Stimulated activated CD8-positive, alpha-beta memory T cell treated with anti-CD3 and anti-CD28 coated beads, Interleukin-2, amount 100 ng/mL, for 1 hour (primary cell): ENCODE data around the gene AADACL4.
A peak's percentile ranks its signal among the peaks of the same experiment; 100 is the strongest.
"Not testable (repeated sequence)": the region's sequence is repeated elsewhere in the genome, so short reads cannot be mapped to it uniquely, and the experiment has no call there.

Source experiments
- DNase-seq, 2 donors: peaks; one replicate each; pipeline ENCODE4 v3.0.0-alpha.2; 2020; ENCODE audit warnings: low read depth in 2 of 2

The AADACL4 gene

DNA sequence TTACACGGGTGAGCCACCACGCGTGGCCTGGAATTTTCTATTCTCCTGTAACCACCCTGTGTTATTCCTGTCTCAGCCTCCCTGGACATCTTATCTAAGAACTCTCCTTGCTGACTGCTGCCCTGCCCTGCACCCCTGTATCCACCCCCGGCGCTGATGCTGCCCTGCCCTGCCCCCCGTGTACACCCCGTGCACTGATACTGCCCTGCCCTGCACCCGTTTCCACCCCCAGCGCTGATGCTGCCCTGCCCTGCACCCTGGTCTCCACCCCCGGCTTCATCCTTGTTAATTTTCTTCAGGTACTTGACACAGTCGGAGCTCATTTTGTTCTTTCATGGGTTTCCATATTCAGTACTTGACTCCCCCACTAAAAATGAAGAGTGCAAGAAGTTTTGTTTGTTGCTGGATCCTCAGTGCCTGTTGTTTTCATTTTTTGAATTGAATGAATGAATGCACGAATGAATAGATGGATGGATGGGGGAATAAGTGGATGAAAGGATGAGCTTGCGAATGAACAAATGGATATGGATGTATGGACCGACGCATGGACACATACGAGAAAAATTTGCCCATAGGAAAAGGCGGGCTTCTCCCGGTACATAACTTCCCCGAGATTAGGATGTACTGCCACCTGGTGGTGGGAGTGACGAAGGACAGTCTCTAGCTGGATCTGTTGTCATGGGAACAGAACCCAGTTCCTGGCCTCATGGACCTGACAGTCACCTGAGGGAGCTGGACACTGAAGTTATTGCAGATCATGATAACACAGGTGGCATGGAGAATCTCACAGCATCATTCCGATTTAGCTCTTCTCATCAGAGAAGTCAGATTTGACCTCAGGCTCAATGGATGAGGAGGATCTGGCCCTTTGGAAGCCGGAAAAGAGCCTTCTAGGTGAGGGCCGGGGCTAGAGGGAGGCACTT, 14.9 kb downstream of the AADACL4 start:
- DNase-seq = peak; percentile 34 to 48

DNA sequence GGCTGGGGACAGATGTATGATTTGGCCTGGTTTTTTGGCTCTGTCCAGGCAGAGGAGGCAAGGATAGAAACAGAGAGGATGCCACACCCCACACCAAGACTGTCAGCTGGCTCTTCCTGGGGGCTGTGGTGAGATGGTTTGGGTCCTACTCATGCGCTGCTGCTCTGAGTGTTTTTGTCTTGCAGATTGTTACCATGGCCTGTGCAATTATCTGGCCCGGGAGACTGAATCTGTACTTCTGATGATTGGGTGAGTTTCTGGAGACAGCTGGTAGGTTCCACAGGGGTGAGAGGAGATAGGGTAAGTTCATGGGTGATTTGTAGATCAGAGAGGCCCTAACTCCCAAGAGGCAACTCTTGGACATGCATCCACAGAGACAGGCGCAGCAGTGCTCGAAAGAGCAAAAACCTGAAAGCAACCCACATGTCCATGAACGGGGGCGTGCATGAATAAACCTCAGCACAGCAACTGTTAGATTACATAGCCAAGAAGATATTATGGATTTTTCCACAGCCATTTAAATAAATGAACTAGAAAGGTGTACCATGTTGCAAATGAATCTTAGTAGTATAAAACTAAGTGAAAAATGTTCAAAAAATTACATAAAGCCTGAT, 17.8 kb downstream of the AADACL4 start:
- DNase-seq = no peak

DNA sequence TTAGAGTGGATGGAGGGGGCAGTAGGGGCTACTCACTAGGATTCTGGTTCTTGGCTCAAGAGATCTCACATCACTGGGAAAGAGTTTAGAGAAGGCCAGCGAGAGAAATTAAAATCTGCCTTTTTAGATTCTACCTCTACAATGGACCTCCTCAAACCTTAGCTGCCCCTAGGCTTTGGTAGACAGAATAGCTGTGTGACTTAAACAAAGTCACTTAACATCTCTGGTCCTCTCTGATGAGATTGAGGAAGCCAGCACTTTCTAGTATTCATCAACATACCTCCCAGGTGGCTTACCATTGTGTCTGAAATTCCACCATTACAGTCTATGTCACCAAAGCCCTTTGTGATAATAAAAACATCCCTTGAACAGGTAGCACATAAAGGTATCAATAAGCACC, 18.7 kb downstream of the AADACL4 start:
- DNase-seq = no peak

DNA sequence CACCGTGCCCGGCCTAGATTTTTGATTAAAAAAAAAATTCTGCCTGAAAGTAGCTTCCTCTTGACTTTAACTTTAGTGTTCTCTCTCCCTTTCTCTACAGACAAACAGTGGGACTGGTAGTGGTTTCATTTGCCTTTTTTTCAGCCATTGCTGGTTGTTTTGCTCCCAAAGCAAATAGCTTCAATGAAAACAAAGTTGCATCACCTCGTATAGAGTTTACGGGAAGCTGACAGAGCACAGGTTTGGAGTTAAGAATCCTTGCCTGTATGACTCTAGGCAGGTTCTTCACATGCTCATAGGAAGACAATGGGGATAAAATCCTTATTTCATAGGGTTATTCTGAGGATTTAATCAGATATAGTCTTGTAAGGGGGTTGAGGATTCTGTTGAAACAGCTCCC, 21.6 kb downstream of the AADACL4 start:
- no peak for DNase-seq

DNA sequence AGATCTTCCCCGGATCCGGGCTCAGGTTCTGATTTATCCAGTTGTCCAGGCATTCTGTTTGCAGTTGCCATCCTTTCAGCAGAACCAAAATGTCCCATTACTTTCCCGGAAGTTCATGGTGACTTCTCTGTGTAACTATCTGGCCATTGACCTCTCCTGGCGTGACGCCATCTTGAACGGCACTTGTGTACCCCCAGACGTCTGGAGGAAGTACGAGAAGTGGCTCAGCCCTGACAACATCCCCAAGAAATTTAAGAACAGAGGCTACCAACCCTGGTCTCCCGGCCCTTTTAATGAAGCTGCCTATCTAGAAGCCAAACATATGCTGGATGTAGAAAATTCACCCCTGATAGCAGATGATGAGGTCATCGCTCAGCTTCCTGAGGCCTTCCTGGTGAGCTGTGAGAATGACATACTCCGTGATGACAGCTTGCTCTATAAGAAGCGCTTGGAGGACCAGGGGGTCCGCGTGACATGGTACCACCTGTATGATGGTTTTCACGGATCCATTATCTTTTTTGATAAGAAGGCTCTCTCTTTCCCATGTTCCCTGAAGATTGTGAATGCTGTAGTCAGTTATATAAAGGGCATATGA, 22.4 kb downstream of the AADACL4 start:
- DNase-seq = no peak

DNA sequence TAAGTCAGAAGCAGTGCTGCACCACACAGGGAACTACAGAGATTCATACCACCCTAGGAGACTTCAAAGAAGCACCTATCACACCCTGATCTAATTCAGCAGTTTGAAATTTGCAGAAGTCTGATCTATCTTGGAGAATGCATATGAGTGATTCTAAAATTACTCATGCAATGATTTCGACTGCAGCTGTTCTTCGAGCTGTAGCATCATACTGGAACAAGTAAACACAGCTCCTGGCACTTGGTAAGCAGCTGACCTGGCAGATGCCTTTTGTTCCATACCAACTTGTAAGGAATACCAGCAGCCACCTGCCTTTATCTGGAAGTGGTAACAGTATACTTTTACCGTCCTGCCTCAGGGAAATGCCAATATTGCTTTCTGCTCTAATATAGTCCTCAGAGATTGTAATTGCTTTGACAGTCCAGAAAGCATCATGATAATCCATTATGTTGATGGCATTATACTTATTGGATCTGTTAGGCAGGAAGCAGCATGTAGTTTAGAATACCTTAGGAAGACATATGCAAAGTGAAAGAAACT, 25.7 kb downstream of the AADACL4 start:
- no peak for DNase-seq

DNA sequence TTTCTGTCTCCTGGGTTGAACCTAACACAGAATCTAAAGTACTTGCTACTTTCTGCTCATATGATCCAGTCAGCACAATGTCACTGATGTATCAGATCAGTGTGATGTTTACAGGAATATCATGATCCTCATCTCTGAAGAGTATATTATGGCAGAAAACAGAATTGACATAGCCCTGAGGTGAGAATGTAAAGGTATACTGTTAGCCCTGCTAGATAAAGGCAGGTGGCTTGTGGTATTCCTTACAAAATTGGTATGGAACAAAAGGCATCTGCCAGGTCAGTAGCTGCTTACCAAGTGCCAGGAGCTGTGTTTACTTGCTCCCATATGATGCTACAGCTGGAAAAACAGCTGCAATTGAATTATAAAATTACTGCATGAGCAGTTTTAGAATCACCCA, 30.5 kb downstream of the AADACL4 start:
- no peak for DNase-seq

DNA sequence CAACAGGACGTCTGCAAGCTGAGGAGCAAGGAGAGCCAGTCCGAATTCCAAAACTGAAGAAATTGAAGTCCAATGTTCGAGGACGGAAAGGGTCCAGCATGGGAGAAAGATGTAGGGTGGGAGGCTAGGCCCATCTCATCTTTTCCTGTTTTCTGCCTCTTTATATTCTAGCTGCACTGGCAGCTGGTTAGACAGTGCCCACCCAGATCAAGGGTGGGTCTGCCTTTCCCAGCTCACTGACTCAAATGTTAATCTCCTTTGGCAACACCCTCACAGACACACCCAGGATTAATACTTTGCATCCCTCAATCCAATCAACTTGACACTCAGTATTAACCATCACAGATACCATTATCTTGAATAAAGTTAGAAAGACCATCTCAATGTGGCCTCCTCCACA, 32.2 kb downstream of the AADACL4 start:
- DNase-seq = not testable (repeated sequence)

DNA sequence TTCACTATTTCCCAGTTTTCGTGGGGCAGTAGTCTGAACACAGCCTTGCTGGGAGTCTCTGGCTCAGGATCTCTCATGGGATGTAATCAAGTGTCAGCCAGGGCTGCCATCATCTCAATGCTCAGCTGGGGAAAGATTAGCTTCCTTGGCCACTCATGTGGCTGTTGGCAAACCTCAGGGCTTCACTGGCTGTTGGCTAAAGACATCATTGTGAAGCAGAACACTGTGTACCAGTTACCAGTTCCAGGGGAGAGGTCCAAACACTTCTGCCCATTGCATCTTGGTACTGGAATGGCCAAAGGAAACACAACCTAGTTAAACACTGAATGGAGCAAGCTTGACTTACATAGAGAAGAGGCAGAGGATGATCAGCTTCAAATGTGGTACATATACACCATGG, 33.7 kb downstream of the AADACL4 start:
- DNase-seq = no peak

DNA sequence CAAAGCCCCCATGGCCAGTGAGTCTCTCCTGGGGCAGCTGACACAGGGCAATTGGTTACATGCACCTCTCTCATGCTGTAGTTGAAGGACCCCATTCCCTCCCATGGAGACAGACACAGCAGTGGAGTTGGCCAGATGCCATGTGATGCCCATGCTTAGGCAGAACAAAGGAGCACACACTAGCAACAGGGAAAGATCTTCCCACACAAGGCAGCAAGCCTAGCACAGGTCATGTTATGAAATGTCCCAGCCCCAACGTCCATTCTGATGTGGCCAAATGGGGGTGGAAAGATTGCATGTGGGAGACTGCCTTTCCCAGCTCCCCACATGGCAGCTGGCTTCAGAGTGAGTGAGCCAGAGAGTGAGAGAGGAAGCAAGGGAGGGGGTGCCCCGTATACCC, 34.5 kb downstream of the AADACL4 start:
- DNase-seq = no peak

DNA sequence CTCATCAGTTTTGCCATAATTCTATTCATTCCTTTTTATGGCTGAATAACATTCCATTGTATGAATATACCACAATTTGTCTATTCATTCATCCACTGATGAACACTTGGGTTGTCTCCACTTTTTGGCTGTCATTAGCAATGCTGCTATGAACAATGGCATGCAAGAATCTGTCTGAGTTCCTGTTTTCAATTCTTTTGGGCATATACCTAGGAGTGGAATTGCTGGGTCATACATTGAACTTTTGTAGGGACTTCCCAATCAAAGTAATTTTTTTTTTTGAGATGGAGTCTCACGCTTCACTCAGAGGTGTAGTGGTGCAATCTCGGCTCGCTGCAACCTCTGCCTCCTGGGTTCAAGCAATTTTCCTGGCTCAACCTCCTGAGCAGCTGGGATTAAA, 34.9 kb downstream of the AADACL4 start:
- DNase-seq = no peak

DNA sequence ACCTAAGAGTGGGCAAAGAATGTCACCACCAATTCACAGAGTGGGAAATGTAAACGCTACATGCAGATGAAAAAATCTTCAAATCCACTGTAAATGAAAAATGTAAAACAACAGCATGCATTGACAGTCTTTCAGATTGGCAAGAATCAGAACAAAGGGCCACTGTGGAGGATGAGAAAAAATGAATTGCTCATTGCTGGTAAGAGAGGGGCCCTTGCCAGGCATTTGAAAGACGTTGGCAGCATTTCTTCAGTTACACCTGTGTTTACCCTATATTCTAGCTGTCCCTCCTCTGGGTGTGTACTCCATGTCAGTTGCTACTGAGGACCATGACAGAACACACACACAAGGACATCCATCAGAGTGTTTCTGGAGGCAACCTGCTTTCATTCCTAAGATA, 46.3 kb downstream of the AADACL4 start:
- no peak for DNase-seq

DNA sequence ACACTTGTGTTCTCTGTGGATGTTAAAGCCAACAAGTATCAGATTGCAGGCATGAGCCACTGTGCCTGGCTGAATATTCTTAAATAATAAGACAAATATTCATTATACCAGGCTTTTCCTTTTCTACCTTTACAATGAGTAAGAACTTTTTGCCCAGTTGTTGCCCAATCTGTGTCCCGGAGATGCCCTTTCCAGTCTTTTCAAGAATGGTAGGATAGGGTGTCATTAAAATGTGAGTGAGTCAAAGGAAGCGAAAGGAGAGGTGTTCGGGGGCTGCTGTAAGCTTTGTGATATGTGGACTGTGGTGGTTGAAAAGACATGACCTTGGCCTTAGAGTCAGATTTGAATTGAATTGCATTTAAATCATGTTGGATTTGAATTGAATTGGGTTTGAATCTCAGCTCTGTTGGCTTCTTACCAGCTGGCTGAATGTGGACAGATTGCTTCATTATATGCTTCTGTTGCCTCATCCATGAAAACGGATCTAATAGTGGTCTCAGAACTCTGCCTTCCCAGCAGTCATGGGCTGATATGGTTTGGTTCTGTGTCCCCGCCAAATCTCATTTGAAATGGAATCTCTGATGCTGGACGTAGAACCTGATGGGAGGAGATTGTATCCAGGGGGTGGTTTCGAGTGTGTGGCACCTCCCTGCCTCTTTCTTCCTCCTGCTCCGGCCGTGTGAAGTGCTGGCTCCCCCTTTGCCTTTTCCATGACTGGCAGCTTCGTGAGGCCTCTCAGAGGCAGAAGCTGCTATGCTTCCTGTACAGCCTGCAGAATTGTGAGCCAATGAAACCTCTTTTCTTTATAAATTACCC, 49.3 kb downstream of the AADACL4 start:
- DNase-seq = no peak

DNA sequence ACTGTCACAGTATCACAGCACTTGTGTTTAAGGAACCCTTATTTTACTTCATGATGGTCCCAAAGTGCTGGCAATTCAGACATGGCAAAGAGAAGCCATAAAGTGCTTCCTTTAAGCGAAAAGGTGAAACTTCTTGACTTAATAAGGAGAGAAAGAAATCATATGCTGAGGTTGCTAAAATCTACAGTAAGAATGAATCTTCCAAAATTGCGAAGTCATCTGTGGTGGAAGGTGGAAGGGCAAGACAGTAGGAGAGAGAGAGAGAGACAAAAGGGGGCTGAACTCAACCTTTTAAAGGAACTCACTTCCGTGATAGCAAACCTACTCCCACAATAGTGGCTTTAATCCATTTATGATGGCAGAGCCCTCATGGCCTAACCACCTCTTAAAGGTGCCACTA, 52.8 kb downstream of the AADACL4 start:
- no peak for DNase-seq

DNA sequence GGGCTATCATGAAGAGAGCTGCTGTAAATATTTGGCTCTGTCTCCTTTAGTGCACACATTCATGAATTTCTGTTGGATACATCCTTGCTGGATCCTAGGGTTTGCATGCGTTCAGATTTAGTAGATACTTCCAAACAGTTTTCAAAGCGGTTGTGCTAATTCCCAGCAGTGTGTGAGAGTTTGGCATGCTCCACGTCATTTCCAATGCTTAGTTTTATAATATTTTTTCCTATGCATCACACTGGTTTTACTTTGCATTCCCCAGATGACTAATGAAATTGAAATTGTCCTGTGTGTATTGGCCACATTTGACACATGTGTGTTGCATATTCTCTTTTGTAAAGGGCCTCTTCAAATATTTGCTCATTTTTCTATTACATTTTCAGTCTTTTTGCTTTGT, 53.5 kb downstream of the AADACL4 start:
- no peak for DNase-seq

DNA sequence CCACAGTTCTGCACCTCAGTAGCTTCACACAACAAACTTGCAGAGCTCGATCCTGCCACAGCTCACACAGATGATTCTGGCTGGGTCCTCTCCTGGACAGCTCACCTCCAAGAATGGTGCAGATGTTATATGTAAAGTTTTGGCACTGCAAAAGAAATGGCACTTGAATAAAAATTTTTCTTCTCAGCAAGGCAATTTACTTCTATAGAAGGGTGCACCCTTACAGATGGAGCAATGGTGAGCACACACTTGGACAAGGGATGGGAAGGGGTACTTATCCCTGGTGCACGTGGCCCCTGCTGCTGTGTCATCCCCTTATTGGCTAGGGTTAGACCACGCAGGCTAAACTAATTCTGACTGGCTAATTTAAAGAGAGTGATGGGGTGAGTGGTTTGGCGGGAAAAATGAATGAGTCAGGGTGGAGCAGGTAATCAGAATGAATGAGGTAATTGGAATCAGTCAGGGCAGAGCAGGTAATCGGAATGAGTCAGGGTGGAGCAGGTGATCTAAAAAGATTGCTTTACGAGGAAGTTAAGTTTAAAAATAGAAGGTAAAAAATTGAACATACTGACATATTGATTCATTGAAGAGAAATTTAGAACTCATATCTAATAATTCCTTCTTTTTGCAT, 60.1 kb downstream of the AADACL4 start:
- no peak for DNase-seq

DNA sequence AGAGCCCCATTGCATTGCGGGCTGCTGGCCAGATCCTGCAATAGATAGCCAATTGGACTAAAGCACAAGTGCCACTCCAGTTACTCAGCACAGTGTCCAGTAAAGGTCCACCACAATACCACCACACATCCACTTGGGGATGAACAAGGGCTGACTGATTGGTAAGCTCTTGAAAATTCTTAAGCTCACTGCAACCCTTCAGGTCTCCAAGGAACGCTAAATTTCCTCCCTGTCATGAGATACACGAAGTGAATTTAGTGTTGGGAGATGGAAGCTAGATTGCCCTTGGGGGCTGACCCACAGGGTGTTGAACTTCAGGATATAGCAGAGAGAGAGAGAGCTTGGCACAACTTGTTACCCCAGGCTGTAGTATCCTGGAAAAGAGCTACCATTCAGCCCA, 62.2 kb downstream of the AADACL4 start:
- DNase-seq = no peak

DNA sequence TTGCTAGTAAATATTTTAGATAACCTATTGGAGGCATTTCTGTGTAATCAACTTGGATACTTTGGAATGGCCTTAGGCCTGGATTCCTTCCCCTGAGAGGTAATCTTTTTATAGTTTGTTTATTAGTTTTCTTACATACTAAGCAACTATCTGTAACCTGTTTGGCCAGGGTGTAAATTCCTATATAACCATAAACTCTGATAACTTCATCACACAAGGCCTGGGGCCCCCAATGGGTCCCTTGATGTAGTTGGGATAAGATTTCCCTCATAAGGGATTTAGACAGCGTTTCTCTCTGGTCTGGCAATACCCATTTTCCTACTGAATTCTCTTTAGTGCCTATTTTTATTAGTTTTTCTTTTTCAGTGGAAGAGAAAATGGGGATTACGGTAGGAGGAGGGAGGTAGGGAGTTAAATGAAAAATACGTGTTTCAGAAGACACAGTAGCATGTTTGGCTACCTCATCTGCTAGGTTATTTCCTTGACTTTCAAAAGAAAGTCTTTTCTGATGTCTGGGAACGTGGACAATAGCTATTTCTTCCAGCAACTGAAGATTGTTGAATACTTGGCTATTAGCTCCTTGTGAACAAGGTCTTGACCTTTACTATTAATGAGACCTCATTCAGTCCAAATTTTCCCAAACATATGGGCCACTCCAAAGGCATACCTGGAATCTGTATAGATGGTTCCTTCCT, 64.7 kb downstream of the AADACL4 start:
- DNase-seq = no peak

DNA sequence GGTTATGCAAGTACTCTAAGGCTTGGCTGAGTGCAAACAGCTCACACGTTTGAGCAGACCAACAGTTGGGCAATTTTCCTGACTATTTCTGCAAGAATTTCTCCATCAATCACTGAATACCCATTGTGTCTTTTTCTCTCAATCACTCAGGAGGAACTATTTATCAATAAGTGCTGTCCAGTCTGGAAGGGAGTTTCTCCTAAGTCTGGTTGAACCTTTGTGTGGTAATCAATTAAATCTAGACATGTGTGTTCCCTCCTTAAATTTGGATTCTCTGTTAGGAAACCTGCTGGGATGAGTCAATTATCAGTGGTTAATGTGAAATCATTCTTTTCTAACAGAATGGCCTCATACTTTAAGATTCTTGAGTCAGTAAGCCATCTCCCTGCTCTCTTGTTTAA, 65.2 kb downstream of the AADACL4 start:
- DNase-seq = no peak

DNA sequence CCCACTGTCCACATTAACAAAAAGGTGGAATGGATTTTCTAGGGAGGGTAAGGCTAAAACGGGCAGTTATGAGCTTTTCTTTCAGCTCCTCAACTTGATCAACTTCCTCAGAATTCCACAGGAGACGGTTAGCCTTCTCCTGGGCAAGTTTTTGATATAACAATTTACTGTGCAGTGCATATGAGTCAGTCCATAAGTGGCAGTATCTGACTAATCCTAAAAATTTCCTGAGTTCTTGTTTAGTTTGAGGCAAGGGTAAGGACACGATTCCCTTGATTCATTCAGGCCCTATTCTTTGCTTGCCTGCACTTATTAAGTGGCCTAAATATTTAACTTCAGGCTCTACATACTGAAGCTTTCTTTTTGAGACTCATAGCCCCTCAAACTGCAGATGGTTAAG, 65.8 kb downstream of the AADACL4 start:
- no peak for DNase-seq

DNA sequence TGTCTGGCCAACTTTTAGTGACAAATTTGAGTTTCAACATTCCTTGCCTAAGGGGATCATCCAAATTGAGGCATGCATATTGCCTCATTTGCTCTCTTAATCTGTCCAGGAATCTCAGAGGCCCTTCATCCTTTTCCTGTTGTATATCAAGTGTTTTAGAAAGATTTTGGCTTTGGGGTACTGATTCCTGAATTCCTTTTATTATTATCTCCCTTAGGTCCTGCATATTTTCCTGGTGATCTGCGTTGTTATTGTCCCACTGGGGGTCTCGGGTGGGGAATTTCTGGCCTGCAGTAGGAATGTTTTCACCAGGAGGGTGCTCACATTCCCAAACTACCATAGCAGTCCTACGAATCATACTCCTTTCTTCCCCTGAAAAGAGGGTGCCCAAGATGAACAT, 67.7 kb downstream of the AADACL4 start:
- DNase-seq = no peak
